A549 (cell line): ENCODE measurements around the gene ERFE. TPM values are rescaled to one million over a fixed set of nuclear protein-coding genes. Genes with fewer than 3 reads are reported as not detected.

ENCODE experiments used
- ATAC-seq, 2 experiments: fragments of 200-7000 bp in 1 of 2; fragments of >200 bp in 1 of 2; cut with Nextera tagmentation in 1 of 2; cut with Tn5 transposase in 1 of 2; 3 replicates each; pipeline versions ENCODE4 v1.8.0 to v1.9.1; 2018 to 2020; ENCODE audit warnings: mild to moderate bottlenecking in 1 of 2, moderate library complexity in 1 of 2
- CTCF ChIA-PET: fragments of 300-600 bp; sonication (Branson Sonifier 250); formaldehyde crosslinking; extraction: SDS; loops from one replicate; lab custom pipeline; 2021; ENCODE audit warnings: antibody characterized with exemption, inconsistent platforms; lab: Yijun Ruan, JAX
- POLR2A ChIA-PET: fragments of 350-600 bp; formaldehyde crosslinking; extraction: SDS; loops from one replicate; lab custom pipeline; 2021; ENCODE audit warnings: antibody characterized with exemption, inconsistent platforms; lab: Yijun Ruan, JAX
- DNase-seq, 2 experiments: peaks; one replicate each; pipeline versions ENCODE4 v3.0.0 to v3.0.0-alpha.2; 2011 to 2016; ENCODE audit warnings: low read depth in 1 of 2, low spot score in 1 of 2
- FAIRE-seq: peaks from 2 replicates; lab custom pipeline; 2011; peaks lifted over from hg19 to GRCh38; lab: Jason Lieb, UNC
- H3K27ac ChIP-seq, 2 experiments: fragments of >200 bp; sonication (Bioruptor Twin); formaldehyde crosslinking; 3 replicates each; pipeline ENCODE4 v1.5.1; 2016 to 2017
- H3K4me1 ChIP-seq: fragments of >200 bp; sonication (Bioruptor Twin); formaldehyde crosslinking; 3 replicates; pipeline ENCODE4 v1.6.1; 2016
- H3K4me2 ChIP-seq: fragments of >200 bp; sonication (Bioruptor Twin); formaldehyde crosslinking; 3 replicates; pipeline ENCODE4 v1.6.1; 2016
- H3K4me3 ChIP-seq: fragments of >200 bp; sonication (Bioruptor Twin); formaldehyde crosslinking; 3 replicates; pipeline ENCODE4 v1.5.1; 2016
- H3K9me3 ChIP-seq: fragments of >200 bp; sonication (Bioruptor Twin); formaldehyde crosslinking; 3 replicates; pipeline ENCODE4 v1.6.1; 2016
- CBX2 ChIP-seq: fragments of 200-600 bp; sonication (generic); IDR thresholded peaks from 2 replicates; pipeline ENCODE4 v1.6.1; 2016; ENCODE audit warnings: low read depth, mild to moderate bottlenecking, borderline replicate concordance
- CHD2 ChIP-seq: fragments of 150-350 bp; IDR thresholded peaks from 2 replicates; pipeline ENCODE4 v1.6.1; 2014; ENCODE audit warnings: low read length; ENCODE audit not compliant: partially characterized antibody
- EHMT2 ChIP-seq: fragments of 200-600 bp; sonication (generic); IDR thresholded peaks from 2 replicates; pipeline ENCODE4 v1.6.1; 2016; ENCODE audit warnings: antibody characterized with exemption, low read depth, mild to moderate bottlenecking, moderate library complexity
- EP300 ChIP-seq, 2 experiments: fragments of >200 bp; sonication (Bioruptor Twin); formaldehyde crosslinking; IDR thresholded peaks; 2 replicates in 1 of 2; 3 replicates in 1 of 2; pipeline ENCODE4 v1.6.1; 2016 to 2017
- ESRRA ChIP-seq: fragments of 150-350 bp; IDR thresholded peaks from 2 replicates; pipeline ENCODE4 v1.6.1; 2014; ENCODE audit warnings: mild to moderate bottlenecking, low read length, borderline replicate concordance
- FOXS1 ChIP-seq: fragments of 250-450 bp; sonication (Bioruptor Pico); IDR thresholded peaks from 2 replicates; pipeline ENCODE4 v1.5.0; 2020; ENCODE audit warnings: mild to moderate bottlenecking, moderate library complexity
- GATA3 ChIP-seq: IDR thresholded peaks from 2 replicates; pipeline ENCODE4 v1.6.1; 2012; ENCODE audit warnings: borderline replicate concordance
- HOXB13 ChIP-seq: fragments of 250-450 bp; sonication (Bioruptor Pico); IDR thresholded peaks from 2 replicates; pipeline ENCODE4 v1.5.0; 2020; ENCODE audit warnings: low read depth, mild to moderate bottlenecking, moderate library complexity
- HOXB5 ChIP-seq: fragments of 250-450 bp; sonication (Bioruptor Pico); IDR thresholded peaks from 2 replicates; pipeline ENCODE4 v1.5.0; 2020; ENCODE audit warnings: mild to moderate bottlenecking, moderate library complexity
- JUN ChIP-seq, 2 experiments: fragments of >200 bp; sonication (Bioruptor Twin); formaldehyde crosslinking; IDR thresholded peaks; 2 replicates in 1 of 2; 3 replicates in 1 of 2; pipeline ENCODE4 v1.6.1; 2016 to 2017
- JUNB ChIP-seq: fragments of >200 bp; sonication (Bioruptor Twin); formaldehyde crosslinking; IDR thresholded peaks from 2 replicates; pipeline ENCODE4 v1.6.1; 2016
- MAZ ChIP-seq: fragments of 150-350 bp; IDR thresholded peaks from 2 replicates; pipeline ENCODE4 v1.6.1; 2014; ENCODE audit warnings: antibody characterized with exemption, low read depth, low read length, borderline replicate concordance
- MYC ChIP-seq: IDR thresholded peaks from 2 replicates; pipeline ENCODE4 v1.6.1; 2012; ENCODE audit warnings: mild to moderate bottlenecking, inconsistent platforms, low read length, improper control_type of control experiment, borderline replicate concordance
- NFE2L2 ChIP-seq: fragments of 150-350 bp; conservative IDR thresholded peaks from 2 replicates; pipeline ENCODE4 v1.6.1; 2014; ENCODE audit warnings: low read length
- NPAS2 ChIP-seq: fragments of 250-450 bp; sonication (Bioruptor Pico); IDR thresholded peaks from 2 replicates; pipeline ENCODE4 v1.8.0; 2022; ENCODE audit warnings: mild to moderate bottlenecking, moderate library complexity, borderline replicate concordance
- NR3C1 ChIP-seq: fragments of >200 bp; sonication (Bioruptor Twin); formaldehyde crosslinking; IDR thresholded peaks from 3 replicates; pipeline ENCODE4 v1.6.1; 2017
- POLR2A ChIP-seq: IDR thresholded peaks from 2 replicates; pipeline ENCODE4 v1.6.1; 2012; ENCODE audit warnings: mild to moderate bottlenecking, low read length
- POLR2AphosphoS2 ChIP-seq: conservative IDR thresholded peaks from 2 replicates; pipeline ENCODE4 v1.6.1; 2012; ENCODE audit warnings: low read length, improper control_type of control experiment, inconsistent platforms
- SMC3 ChIP-seq: fragments of >200 bp; sonication (Bioruptor Twin); formaldehyde crosslinking; IDR thresholded peaks from 3 replicates; pipeline ENCODE4 v1.6.1; 2018; ENCODE audit warnings: inconsistent platforms
- SREBF2 ChIP-seq: fragments of 450-650 bp; IDR thresholded peaks from 2 replicates; pipeline ENCODE4 v1.6.1; 2014; ENCODE audit warnings: mild to moderate bottlenecking, moderate library complexity
- TFCP2L1 ChIP-seq: fragments of 250-450 bp; sonication (Bioruptor Pico); IDR thresholded peaks from 2 replicates; pipeline ENCODE4 v1.5.0; 2021; ENCODE audit warnings: mild to moderate bottlenecking
- ZNF302 ChIP-seq: fragments of 250-450 bp; sonication (Bioruptor Pico); IDR thresholded peaks from 2 replicates; pipeline ENCODE4 v1.9.0; 2021; ENCODE audit warnings: inconsistent platforms, mild to moderate bottlenecking, moderate library complexity
- ZSCAN20 ChIP-seq: fragments of 250-450 bp; sonication (Bioruptor Pico); IDR thresholded peaks from 2 replicates; pipeline ENCODE4 v1.8.0; 2022; ENCODE audit warnings: mild to moderate bottlenecking, moderate library complexity
- WGBS: methylation state at CpG from one replicate; pipeline ENCODE4 v1.1.6; 2017; ENCODE audit errors: missing lambda C conversion rate; 5-methylcytosine and 5-hydroxymethylcytosine counted together
- polyA plus RNA-seq, 4 experiments: library from polyadenylated mRNA; depleted of rRNA in 3 of 4; stranded (reverse); fragments of >200 nt; fragmentation: RNase III in 1 of 4; extraction: RNeasy Plus Mini Kit Qiagen cat#74134 plus additional on column Dnase treatment in 1 of 4; gene quantifications; 2 replicates in 3 of 4; 3 replicates in 1 of 4; pipeline ENCODE4 v1.2.3, GENCODE V29; 2011 to 2017
- TF ChIP-seq, protein P1 (sequence below): IDR thresholded peaks from 2 replicates; pipeline ENCODE4 v1.6.1; 2012; ENCODE audit warnings: low read depth, borderline replicate concordance
- TF ChIP-seq, protein P2 (sequence below): IDR thresholded peaks from 2 replicates; pipeline ENCODE4 v1.6.1; 2012
- TF ChIP-seq, protein P3 (sequence below): fragments of 250-450 bp; sonication (Bioruptor Pico); IDR thresholded peaks from 2 replicates; pipeline ENCODE4 v1.5.0; 2020; ENCODE audit warnings: low read depth, mild to moderate bottlenecking, moderate library complexity
- TF ChIP-seq, protein P4 (sequence below): fragments of >200 bp; sonication (Bioruptor Twin); formaldehyde crosslinking; IDR thresholded peaks from 2 replicates; pipeline ENCODE4 v1.6.1; 2016

The ERFE gene
- polyA plus RNA-seq, 2 of the 4 experiments (the other 2 are of a cell fraction) = 2.6 TPM

DNA sequence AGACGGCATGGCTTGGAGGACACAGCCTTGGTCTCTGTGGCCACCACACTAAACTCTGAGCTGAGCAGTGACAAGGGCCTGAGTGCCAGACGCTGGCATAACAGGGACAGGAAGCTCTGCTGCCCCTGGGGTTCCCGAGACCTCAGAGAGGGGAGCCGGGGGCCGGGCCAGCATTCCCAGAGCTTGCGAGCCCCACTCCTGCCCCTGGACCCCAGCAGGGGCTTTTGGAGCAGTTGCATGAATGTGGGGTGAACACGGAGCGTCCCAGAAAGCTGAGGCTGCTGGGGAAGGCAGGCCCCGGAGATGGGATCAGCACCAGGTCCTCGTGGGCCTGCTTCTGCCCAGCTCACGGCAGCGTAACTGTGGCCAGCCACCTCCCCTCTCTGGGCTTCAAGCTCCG lies 7.6 kb upstream of the ERFE start:
- no peak for FAIRE-seq
- no peak for ATAC-seq
- H3K4me3 ChIP-seq = no peak overlapping the region
- no peaks in the 10 kb centered on the region for H3K4me1 ChIP-seq
- no peak overlapping the region for H3K4me2 ChIP-seq
- CTCF ChIA-PET = interaction anchor here (0.7 to 2.9 kb wide), 4 partner anchors 10 to 294 kb away, joined by 3 to 13 read pairs (median 4); partner anchors contain the start of gene KLHL30
- H3K9me3 ChIP-seq = no peaks in the 10 kb centered on the region
- POLR2A ChIA-PET = no interaction called here
- DNase-seq = no peak
- TF ChIP-seq JUNB (no peak), MAZ (no peak), EHMT2 (no peak), NR3C1 (no peak), POLR2A (no peak), TFCP2L1 (CRISPR knock-in tag) (no peak), SREBF2 (no peak), ESRRA (no peak), CHD2 (no peak), GATA3 (no peak), SMC3 (no peak), POLR2AphosphoS2 (no peak), EP300 (IDR thresholded peaks at IDR 0.05) (no peak), JUN (IDR thresholded peaks at IDR 0.05) (no peak)
- TF ChIP-seq, protein P1, sequence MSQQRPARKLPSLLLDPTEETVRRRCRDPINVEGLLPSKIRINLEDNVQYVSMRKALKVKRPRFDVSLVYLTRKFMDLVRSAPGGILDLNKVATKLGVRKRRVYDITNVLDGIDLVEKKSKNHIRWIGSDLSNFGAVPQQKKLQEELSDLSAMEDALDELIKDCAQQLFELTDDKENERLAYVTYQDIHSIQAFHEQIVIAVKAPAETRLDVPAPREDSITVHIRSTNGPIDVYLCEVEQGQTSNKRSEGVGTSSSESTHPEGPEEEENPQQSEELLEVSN = no peak
- TF ChIP-seq, protein P2, sequence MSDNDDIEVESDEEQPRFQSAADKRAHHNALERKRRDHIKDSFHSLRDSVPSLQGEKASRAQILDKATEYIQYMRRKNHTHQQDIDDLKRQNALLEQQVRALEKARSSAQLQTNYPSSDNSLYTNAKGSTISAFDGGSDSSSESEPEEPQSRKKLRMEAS = no peak
- 73% methylated on average over 10 of the region's 13 CpGs for WGBS
- H3K27ac ChIP-seq = no peak overlapping the region

DNA sequence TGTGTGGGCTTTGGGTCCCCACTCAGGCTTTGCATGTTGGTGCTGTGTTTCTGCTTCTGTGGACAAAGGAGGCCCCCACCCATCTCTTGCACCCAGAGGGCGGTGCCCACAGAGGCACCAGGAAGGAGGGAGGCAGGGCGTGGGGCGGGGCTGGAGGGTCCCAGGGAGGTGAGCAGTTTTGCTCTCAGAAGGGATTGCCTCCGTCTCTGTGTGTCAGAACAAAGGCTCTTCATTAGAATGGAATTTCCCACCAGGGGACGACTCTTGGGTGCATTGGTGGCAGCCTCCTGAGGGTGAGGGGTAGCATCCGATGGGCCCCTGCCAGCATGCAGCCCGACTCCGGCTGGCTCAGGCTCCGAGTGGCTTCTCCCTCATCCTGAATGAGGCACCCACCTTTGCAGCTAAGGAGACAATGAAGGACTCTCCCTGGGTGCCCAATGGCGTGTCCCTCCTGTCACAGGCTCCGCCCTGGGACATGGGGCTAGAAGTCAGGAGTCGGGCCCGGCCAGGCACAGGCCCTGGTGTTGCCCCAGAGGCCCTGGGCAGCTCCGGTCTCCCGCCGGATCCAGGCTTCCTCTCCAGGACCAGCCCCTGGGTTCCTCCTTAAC lies 7.0 kb upstream of the ERFE start:
- no peaks in the 10 kb centered on the region for H3K4me1 ChIP-seq
- POLR2A ChIA-PET = no interaction called here
- WGBS = 79% methylated on average over 12 of the region's 16 CpGs
- ATAC-seq (no peak; a peak in 1 of 6 replicates), DNase-seq (no peak), FAIRE-seq (no peak)
- H3K9me3 ChIP-seq = no peaks in the 10 kb centered on the region
- H3K4me3 ChIP-seq = no peak overlapping the region
- TF ChIP-seq TFCP2L1 (CRISPR knock-in tag) (no peak), NFE2L2 (no peak), JUN (IDR thresholded peaks at IDR 0.05) (no peak), SMC3 (no peak), ZSCAN20 (CRISPR knock-in tag) (no peak), FOXS1 (no peak), HOXB13 (CRISPR knock-in tag) (no peak), SREBF2 (no peak), CBX2 (no peak), POLR2AphosphoS2 (no peak), ZNF302 (CRISPR knock-in tag) (no peak), ESRRA (no peak), NPAS2 (CRISPR knock-in tag) (no peak), HOXB5 (no peak), MYC (no peak)
- TF ChIP-seq, protein P3, sequence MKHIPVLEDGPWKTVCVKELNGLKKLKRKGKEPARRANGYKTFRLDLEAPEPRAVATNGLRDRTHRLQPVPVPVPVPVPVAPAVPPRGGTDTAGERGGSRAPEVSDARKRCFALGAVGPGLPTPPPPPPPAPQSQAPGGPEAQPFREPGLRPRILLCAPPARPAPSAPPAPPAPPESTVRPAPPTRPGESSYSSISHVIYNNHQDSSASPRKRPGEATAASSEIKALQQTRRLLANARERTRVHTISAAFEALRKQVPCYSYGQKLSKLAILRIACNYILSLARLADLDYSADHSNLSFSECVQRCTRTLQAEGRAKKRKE = no peak
- TF ChIP-seq, protein P4, sequence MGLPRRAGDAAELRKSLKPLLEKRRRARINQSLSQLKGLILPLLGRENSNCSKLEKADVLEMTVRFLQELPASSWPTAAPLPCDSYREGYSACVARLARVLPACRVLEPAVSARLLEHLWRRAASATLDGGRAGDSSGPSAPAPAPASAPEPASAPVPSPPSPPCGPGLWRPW = no peak
- H3K27ac ChIP-seq = no peak overlapping the region
- CTCF ChIA-PET = interaction anchor here (0.6 to 2.9 kb wide), 4 partner anchors 13 to 294 kb away, joined by 3 to 13 read pairs (median 4); partner anchors contain the start of gene KLHL30
- H3K4me2 ChIP-seq = no peak overlapping the region
